CD4-positive, alpha-beta T cell treated with Interleukin-6 for 4 hours (primary cell): ENCODE results near the gene FCGR3B.
"Not testable (repeated sequence)": the region's sequence is repeated elsewhere in the genome, so short reads cannot be mapped to it uniquely, and the experiment has no call there.

Experiments used
- DNase-seq: peaks from one replicate; pipeline ENCODE4 v3.0.0-alpha.2; 2020; ENCODE audit warnings: mixed read lengths

Gene FCGR3B

GRCh38 chr1:161605024-161605423 lies 26.0 kb downstream of the FCGR3B start:
- not testable (repeated sequence) for DNase-seq

GRCh38 chr1:161597077-161597476 lies 33.9 kb downstream of the FCGR3B start:
- DNase-seq: not testable (repeated sequence)

GRCh38 chr1:161595583-161595982 lies 35.4 kb downstream of the FCGR3B start:
- not testable (repeated sequence) for DNase-seq

- DNase-seq: not testable (repeated sequence)
These were observed 35.8 kb downstream of the FCGR3B start for GRCh38 chr1:161595173-161595572.

GRCh38 chr1:161594269-161594984 lies 36.5 kb downstream of the FCGR3B start:
- not testable (repeated sequence) for DNase-seq

GRCh38 chr1:161593092-161593755 lies 37.8 kb downstream of the FCGR3B start:
- DNase-seq: not testable (repeated sequence)

- not testable (repeated sequence) for DNase-seq
These were observed 38.4 kb downstream of the FCGR3B start for GRCh38 chr1:161592586-161592985.

- not testable (repeated sequence) for DNase-seq
These were observed 41.1 kb downstream of the FCGR3B start for GRCh38 chr1:161589920-161590319.

GRCh38 chr1:161589365-161589764 lies 41.6 kb downstream of the FCGR3B start:
- DNase-seq: not testable (repeated sequence)

GRCh38 chr1:161588596-161588995 lies 42.4 kb downstream of the FCGR3B start:
- DNase-seq: not testable (repeated sequence)

GRCh38 chr1:161582882-161583281 lies 48.1 kb downstream of the FCGR3B start:
- DNase-seq: not testable (repeated sequence)

- DNase-seq: not testable (repeated sequence)
These were observed 50.0 kb downstream of the FCGR3B start for GRCh38 chr1:161580879-161581537.

- not testable (repeated sequence) for DNase-seq
These were observed 51.0 kb downstream of the FCGR3B start for GRCh38 chr1:161579856-161580507.

GRCh38 chr1:161576676-161577075 lies 54.3 kb downstream of the FCGR3B start:
- DNase-seq: not testable (repeated sequence)
